Measurements from ENCODE around the gene ETF1.

ETF1 gene

DNA sequence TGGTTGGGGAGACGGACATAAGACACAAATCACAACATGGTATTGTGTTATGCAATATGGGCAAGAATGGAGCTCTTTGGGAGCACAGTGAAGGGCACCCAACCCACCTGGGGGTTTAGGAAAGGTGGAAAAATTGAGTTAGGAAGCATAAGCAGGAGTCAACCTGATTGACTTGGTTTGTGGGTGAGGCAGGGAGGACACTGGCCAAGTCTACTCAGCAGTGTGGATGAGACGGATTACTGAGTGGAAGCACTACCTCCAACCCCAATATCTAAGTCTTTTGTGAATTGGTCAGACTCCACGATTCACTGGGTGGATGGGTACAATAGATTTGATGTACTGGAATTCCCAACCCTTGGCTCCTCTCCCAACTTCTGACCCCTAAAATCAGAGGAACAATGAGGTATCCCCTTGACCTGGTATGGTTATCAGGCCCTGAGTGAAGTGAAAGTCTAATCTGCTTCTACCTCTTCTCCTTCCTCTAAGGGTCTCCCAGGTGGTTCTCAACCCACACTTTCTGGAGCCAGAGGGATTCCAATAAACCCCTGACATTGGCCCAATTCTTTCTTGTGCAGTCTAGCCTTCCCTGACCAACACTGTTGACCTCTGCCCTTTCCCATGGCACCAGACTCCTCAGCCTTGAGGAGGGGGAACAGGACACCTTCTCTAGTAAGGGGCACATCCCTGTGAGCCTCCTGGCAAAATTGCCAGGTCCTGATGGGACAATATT lies 72.5 kb downstream of the ETF1 start:
- Histone ChIP-seq H3K36me3 (ENCODE audit: control insufficient read depth, insufficient read depth, low read length) (peaks cover 6% of the 10 kb centered on the region), H3K9me3 (ENCODE audit: control insufficient read depth, insufficient read depth, low read length) (no peaks in the 10 kb centered on the region), H3K4me3 (ENCODE audit: low read depth, low read length) (no peak overlapping the region), H3K4me1 (ENCODE audit: control insufficient read depth, insufficient read depth, low read length) (peaks cover 5% of the 10 kb centered on the region), H3K9ac (ENCODE audit: low read depth, low read length) (no peak overlapping the region), H3K27me3 (ENCODE audit: control insufficient read depth, insufficient read depth, low read length) (peaks cover 13% of the 10 kb centered on the region)

DNA sequence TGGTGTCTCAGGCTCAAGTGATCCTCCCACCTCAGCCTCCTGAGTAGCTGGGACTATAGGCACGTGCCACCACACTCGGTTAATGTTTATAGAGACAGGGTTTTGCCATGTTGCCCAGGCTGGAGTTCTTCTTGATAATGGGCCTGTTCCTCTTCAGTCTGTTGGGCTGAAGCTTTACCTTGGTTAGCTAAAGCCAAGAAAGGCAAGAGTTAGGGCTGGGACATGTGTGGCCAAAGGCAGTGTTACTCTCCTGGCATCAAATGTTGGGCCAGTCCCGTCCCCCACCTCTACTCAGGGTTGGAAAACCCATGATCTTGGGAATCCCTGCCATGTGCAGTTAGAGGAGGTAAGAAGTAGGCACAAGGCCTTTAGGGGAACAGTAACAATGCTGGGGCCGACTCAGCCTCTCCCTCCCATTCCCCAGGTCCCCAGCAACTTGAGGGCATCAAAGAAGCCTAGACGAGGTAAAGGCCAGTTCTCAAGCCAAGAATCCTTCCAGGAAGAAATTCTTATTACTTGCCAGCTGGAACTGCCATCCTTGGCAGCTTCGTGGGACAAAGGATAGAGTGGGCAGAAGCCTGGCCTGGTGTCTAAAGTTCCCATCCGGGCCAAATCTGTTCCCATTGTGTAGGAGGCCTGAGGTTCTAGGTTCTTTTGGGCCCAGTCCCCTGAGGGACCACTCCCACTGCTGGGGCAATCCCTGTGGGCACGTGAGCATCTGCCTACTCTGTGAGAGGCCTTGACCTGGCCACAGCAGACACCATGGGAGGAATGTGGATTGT lies 73.3 kb downstream of the ETF1 start:
- Histone ChIP-seq H3K36me3 (ENCODE audit: control insufficient read depth, insufficient read depth, low read length) (peaks cover 6% of the 10 kb centered on the region), H3K4me3 (ENCODE audit: low read depth, low read length) (no peak overlapping the region), H3K27me3 (ENCODE audit: control insufficient read depth, insufficient read depth, low read length) (peaks cover 13% of the 10 kb centered on the region), H3K4me1 (ENCODE audit: control insufficient read depth, insufficient read depth, low read length) (peaks cover 5% of the 10 kb centered on the region), H3K9ac (ENCODE audit: low read depth, low read length) (no peak overlapping the region), H3K9me3 (ENCODE audit: control insufficient read depth, insufficient read depth, low read length) (no peaks in the 10 kb centered on the region)

DNA sequence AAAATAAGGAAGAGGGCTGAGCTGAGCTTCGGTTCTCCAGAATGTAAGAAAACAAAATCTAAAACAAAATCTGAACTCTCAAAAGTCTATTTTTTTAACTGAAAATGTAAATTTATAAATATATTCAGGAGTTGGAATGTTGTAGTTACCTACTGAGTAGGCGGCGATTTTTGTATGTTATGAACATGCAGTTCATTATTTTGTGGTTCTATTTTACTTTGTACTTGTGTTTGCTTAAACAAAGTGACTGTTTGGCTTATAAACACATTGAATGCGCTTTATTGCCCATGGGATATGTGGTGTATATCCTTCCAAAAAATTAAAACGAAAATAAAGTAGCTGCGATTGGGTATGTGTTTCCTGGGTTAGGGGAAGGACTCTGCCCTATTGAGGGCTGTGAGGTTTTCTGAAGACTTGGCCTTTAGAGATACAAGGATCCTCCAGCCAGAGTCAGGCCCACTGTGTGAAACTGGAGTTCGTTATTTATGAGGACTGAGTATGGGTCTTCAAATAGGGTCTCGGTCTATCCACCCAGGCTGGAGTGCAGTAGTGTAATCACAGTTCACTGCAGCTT lies 74.0 kb downstream of the ETF1 start:
- H3K9me3 ChIP-seq (ENCODE audit: control insufficient read depth, insufficient read depth, low read length) = no peaks in the 10 kb centered on the region
- H3K36me3 ChIP-seq (ENCODE audit: control insufficient read depth, insufficient read depth, low read length) = peaks cover 6% of the 10 kb centered on the region
- H3K9ac ChIP-seq (ENCODE audit: low read depth, low read length) = no peak overlapping the region
- H3K4me3 ChIP-seq (ENCODE audit: low read depth, low read length) = no peak overlapping the region
- H3K27me3 ChIP-seq (ENCODE audit: control insufficient read depth, insufficient read depth, low read length) = peaks cover 13% of the 10 kb centered on the region
- peaks cover 5% of the 10 kb centered on the region for H3K4me1 ChIP-seq (ENCODE audit: control insufficient read depth, insufficient read depth, low read length)

DNA sequence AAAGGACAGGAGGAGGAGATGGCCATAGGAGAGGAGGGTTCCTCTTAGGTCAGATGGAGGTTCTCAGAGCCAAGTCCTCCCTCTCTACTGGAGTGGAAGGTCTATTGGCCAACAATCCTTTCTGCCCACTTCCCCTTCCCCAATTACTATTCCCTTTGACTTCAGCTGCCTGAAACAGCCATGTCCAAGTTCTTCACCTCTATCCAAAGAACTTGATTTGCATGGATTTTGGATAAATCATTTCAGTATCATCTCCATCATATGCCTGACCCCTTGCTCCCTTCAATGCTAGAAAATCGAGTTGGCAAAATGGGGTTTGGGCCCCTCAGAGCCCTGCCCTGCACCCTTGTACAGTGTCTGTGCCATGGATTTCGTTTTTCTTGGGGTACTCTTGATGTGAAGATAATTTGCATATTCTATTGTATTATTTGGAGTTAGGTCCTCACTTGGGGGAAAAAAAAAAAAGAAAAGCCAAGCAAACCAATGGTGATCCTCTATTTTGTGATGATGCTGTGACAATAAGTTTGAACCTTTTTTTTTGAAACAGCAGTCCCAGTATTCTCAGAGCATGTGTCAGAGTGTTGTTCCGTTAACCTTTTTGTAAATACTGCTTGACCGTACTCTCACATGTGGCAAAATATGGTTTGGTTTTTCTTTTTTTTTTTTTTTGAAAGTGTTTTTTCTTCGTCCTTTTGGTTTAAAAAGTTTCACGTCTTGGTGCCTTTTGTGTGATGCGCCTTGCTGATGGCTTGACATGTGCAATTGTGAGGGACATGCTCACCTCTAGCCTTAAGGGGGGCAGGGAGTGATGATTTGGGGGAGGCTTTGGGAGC lies 74.7 kb downstream of the ETF1 start:
- H3K27me3 ChIP-seq (ENCODE audit: control insufficient read depth, insufficient read depth, low read length) = peaks cover 11% of the 10 kb centered on the region
- H3K4me1 ChIP-seq (ENCODE audit: control insufficient read depth, insufficient read depth, low read length) = peaks cover 5% of the 10 kb centered on the region
- H3K36me3 ChIP-seq (ENCODE audit: control insufficient read depth, insufficient read depth, low read length) = peaks cover 6% of the 10 kb centered on the region
- H3K4me3 ChIP-seq (ENCODE audit: low read depth, low read length) = no peak overlapping the region
- no peak overlapping the region for H3K9ac ChIP-seq (ENCODE audit: low read depth, low read length)
- H3K9me3 ChIP-seq (ENCODE audit: control insufficient read depth, insufficient read depth, low read length) = no peaks in the 10 kb centered on the region

DNA sequence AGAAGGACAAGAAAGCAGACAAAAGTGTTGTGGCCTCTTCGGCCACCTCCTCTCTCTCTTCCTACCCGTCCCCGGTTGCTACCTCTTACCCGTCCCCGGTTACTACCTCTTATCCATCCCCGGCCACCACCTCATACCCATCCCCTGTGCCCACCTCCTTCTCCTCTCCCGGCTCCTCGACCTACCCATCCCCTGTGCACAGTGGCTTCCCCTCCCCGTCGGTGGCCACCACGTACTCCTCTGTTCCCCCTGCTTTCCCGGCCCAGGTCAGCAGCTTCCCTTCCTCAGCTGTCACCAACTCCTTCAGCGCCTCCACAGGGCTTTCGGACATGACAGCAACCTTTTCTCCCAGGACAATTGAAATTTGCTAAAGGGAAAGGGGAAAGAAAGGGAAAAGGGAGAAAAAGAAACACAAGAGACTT lies 75.3 kb downstream of the ETF1 start:
- no peaks in the 10 kb centered on the region for H3K9me3 ChIP-seq (ENCODE audit: control insufficient read depth, insufficient read depth, low read length)
- peaks cover 6% of the 10 kb centered on the region for H3K36me3 ChIP-seq (ENCODE audit: control insufficient read depth, insufficient read depth, low read length)
- peak overlapping the region; percentile 12 for H3K4me3 ChIP-seq (ENCODE audit: low read depth, low read length)
- peaks cover 5% of the 10 kb centered on the region for H3K4me1 ChIP-seq (ENCODE audit: control insufficient read depth, insufficient read depth, low read length)
- H3K27me3 ChIP-seq (ENCODE audit: control insufficient read depth, insufficient read depth, low read length) = peaks cover 11% of the 10 kb centered on the region
- no peak overlapping the region for H3K9ac ChIP-seq (ENCODE audit: low read depth, low read length)

DNA sequence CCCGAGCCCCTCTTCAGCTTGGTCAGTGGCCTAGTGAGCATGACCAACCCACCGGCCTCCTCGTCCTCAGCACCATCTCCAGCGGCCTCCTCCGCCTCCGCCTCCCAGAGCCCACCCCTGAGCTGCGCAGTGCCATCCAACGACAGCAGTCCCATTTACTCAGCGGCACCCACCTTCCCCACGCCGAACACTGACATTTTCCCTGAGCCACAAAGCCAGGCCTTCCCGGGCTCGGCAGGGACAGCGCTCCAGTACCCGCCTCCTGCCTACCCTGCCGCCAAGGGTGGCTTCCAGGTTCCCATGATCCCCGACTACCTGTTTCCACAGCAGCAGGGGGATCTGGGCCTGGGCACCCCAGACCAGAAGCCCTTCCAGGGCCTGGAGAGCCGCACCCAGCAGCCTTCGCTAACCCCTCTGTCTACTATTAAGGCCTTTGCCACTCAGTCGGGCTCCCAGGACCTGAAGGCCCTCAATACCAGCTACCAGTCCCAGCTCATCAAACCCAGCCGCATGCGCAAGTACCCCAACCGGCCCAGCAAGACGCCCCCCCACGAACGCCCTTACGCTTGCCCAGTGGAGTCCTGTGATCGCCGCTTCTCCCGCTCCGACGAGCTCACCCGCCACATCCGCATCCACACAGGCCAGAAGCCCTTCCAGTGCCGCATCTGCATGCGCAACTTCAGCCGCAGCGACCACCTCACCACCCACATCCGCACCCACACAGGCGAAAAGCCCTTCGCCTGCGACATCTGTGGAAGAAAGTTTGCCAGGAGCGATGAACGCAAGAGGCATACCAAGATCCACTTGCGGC lies 75.9 kb downstream of the ETF1 start:
- Histone ChIP-seq H3K27me3 (ENCODE audit: control insufficient read depth, insufficient read depth, low read length) (peaks cover 11% of the 10 kb centered on the region), H3K36me3 (ENCODE audit: control insufficient read depth, insufficient read depth, low read length) (peaks cover 6% of the 10 kb centered on the region), H3K4me1 (ENCODE audit: control insufficient read depth, insufficient read depth, low read length) (no peaks in the 10 kb centered on the region), H3K9ac (ENCODE audit: low read depth, low read length) (no peak overlapping the region), H3K4me3 (ENCODE audit: low read depth, low read length) (peak overlapping the region; percentile 95), H3K9me3 (ENCODE audit: control insufficient read depth, insufficient read depth, low read length) (no peaks in the 10 kb centered on the region)

DNA sequence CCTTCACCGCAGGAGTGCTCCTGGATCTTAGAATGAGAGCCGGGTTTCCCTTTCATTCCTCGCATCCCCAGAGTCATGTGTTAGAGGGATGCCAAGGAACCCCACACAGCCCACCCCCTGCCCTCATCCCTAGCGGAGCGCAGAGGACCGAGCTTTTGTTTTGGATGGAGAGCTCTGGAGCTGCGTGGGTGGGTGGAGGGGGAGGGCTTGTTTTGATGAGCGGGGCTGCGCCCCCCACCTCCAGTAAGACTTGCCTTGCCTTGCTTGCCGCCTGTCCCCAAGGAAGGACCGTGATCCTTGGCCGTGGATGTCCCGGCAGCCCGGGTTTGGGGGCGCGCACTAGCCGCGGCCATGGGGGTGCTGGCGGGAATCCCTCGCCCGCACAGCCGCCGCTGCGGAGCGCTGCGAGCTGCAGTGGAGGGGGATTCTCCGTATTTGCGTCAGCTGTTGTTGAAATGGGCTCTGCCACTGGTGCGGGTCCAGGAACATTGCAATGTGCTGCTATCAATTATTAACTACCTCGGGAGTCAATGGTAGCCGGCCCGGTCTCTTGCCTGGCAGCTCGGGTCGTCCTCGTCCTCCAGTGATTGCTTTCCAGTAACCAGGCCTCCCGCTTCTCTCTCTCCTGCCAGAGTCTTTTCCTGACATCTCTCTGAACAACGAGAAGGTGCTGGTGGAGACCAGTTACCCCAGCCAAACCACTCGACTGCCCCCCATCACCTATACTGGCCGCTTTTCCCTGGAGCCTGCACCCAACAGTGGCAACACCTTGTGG lies 76.7 kb downstream of the ETF1 start:
- Histone ChIP-seq H3K9me3 (ENCODE audit: control insufficient read depth, insufficient read depth, low read length) (no peaks in the 10 kb centered on the region), H3K9ac (ENCODE audit: low read depth, low read length) (peak overlapping the region; percentile 56), H3K27me3 (ENCODE audit: control insufficient read depth, insufficient read depth, low read length) (peaks cover 11% of the 10 kb centered on the region), H3K4me1 (ENCODE audit: control insufficient read depth, insufficient read depth, low read length) (no peaks in the 10 kb centered on the region), H3K4me3 (ENCODE audit: low read depth, low read length) (peak overlapping the region; percentile 95), H3K36me3 (ENCODE audit: control insufficient read depth, insufficient read depth, low read length) (peaks cover 6% of the 10 kb centered on the region)

DNA sequence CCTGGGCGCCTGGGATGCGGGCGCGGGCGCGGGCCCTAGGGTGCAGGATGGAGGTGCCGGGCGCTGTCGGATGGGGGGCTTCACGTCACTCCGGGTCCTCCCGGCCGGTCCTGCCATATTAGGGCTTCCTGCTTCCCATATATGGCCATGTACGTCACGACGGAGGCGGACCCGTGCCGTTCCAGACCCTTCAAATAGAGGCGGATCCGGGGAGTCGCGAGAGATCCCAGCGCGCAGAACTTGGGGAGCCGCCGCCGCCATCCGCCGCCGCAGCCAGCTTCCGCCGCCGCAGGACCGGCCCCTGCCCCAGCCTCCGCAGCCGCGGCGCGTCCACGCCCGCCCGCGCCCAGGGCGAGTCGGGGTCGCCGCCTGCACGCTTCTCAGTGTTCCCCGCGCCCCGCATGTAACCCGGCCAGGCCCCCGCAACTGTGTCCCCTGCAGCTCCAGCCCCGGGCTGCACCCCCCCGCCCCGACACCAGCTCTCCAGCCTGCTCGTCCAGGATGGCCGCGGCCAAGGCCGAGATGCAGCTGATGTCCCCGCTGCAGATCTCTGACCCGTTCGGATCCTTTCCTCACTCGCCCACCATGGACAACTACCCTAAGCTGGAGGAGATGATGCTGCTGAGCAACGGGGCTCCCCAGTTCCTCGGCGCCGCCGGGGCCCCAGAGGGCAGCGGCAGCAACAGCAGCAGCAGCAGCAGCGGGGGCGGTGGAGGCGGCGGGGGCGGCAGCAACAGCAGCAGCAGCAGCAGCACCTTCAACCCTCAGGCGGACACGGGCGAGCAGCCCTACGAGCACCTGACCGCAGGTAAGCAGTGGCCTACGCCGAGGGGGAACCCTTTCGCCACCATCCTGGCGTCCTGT lies 77.5 kb downstream of the ETF1 start, which contains the start of gene EGR1:
Gene EGR1 (plus strand): TSS at position 219 of the 864 bp plus-strand sequence. CDS start 283 bp downstream, at position 502.
- Histone ChIP-seq H3K9me3 (ENCODE audit: control insufficient read depth, insufficient read depth, low read length) (no peaks in the 10 kb centered on the region), H3K4me1 (ENCODE audit: control insufficient read depth, insufficient read depth, low read length) (no peaks in the 10 kb centered on the region), H3K36me3 (ENCODE audit: control insufficient read depth, insufficient read depth, low read length) (peaks cover 6% of the 10 kb centered on the region), H3K27me3 (ENCODE audit: control insufficient read depth, insufficient read depth, low read length) (peaks cover 11% of the 10 kb centered on the region), H3K4me3 (ENCODE audit: low read depth, low read length) (peak within 1 kb of the TSS; percentile 95), H3K9ac (ENCODE audit: low read depth, low read length) (peak within 1 kb of the TSS; percentile 98)

DNA sequence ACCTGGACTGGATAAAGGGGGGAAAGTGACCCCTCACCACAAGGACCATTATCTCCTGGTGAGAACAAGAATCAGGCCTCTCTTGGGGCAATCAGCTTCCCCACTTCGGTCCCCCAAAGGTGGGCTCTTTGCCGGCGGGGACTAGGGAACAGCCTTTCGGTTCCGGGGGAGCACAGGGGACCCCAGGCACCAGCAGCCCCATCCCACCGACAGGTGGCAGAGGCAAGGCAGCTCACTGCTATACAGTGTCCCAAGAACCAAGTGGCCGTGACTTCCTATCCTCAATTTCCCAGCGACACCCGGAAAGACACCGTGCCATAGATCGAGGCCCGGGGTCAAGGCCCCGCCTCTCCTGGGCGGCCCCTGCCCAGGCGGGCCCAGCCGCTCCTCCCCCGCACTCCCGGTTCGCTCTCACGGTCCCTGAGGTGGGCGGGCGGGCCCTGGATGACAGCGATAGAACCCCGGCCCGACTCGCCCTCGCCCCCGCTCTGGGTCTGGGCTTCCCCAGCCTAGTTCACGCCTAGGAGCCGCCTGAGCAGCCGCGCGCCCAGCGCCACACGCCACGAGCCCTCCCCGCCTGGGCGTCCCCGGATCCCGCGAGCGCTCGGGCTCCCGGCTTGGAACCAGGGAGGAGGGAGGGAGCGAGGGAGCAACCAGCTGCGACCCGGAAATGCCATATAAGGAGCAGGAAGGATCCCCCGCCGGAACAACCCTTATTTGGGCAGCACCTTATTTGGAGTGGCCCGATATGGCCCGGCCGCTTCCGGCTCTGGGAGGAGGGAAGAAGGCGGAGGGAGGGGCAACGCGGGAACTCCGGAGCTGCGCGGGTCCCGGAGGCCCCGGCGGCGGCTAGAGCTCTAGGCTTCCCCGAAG lies 78.4 kb downstream of the ETF1 start:
- Histone ChIP-seq H3K9me3 (ENCODE audit: control insufficient read depth, insufficient read depth, low read length) (no peaks in the 10 kb centered on the region), H3K9ac (ENCODE audit: low read depth, low read length) (peak overlapping the region; percentile 98), H3K4me1 (ENCODE audit: control insufficient read depth, insufficient read depth, low read length) (no peaks in the 10 kb centered on the region), H3K27me3 (ENCODE audit: control insufficient read depth, insufficient read depth, low read length) (peaks cover 11% of the 10 kb centered on the region), H3K36me3 (ENCODE audit: control insufficient read depth, insufficient read depth, low read length) (peaks cover 6% of the 10 kb centered on the region), H3K4me3 (ENCODE audit: low read depth, low read length) (peak overlapping the region; percentile 95)
